TTC549 (cell line): ENCODE data around the gene RFX2.
"Not testable (repeated sequence)": the region's sequence is repeated elsewhere in the genome, so short reads cannot be mapped to it uniquely, and the experiment has no call there.

Source experiments
- FAIRE-seq: peaks from 2 replicates; lab custom pipeline; 2012; peaks lifted over from hg19 to GRCh38; lab: Jason Lieb, UNC

The RFX2 gene

GRCh38 chr19:6074709-6075403, 35.4 kb downstream of the RFX2 start:
- no peak for FAIRE-seq

- no peak for FAIRE-seq
Observed at GRCh38 chr19:6073858-6074708, 36.2 kb downstream of the RFX2 start.

- not testable (repeated sequence) for FAIRE-seq
Observed at GRCh38 chr19:6073233-6073632, 37.1 kb downstream of the RFX2 start.

- FAIRE-seq, result no peak
Observed at GRCh38 chr19:6071875-6072274, 38.4 kb downstream of the RFX2 start.

GRCh38 chr19:6070720-6071485, 39.4 kb downstream of the RFX2 start:
- FAIRE-seq, result no peak

- FAIRE-seq, result no peak
Observed at GRCh38 chr19:6070207-6070681, 40.1 kb downstream of the RFX2 start.

- FAIRE-seq, result no peak
Observed at GRCh38 chr19:6069268-6069791, 41.0 kb downstream of the RFX2 start.

- FAIRE-seq, result no peak
Observed at GRCh38 chr19:6068711-6069110, 41.6 kb downstream of the RFX2 start.

- no peak for FAIRE-seq
Observed at GRCh38 chr19:6067975-6068374, 42.3 kb downstream of the RFX2 start.

- no peak for FAIRE-seq
Observed at GRCh38 chr19:6066661-6067646, 43.3 kb downstream of the RFX2 start.

- FAIRE-seq, result no peak
Observed at GRCh38 chr19:6065685-6066374, 44.5 kb downstream of the RFX2 start.

- no peak for FAIRE-seq
Observed at GRCh38 chr19:6064336-6065073, 45.8 kb downstream of the RFX2 start.

GRCh38 chr19:6063576-6064335, 46.5 kb downstream of the RFX2 start:
- FAIRE-seq, result no peak

GRCh38 chr19:6062961-6063575, 47.2 kb downstream of the RFX2 start:
- FAIRE-seq, result no peak

- FAIRE-seq, result no peak
Observed at GRCh38 chr19:6062274-6062673, 48.0 kb downstream of the RFX2 start.

GRCh38 chr19:6061376-6062130, 48.7 kb downstream of the RFX2 start:
- FAIRE-seq, result no peak

GRCh38 chr19:6060600-6061375, 49.5 kb downstream of the RFX2 start:
- FAIRE-seq, result no peak
